ENCODE data around the gene ZNF692. TPM values are rescaled to one million over a fixed set of nuclear protein-coding genes. Genes with fewer than 3 reads are reported as not detected.

The ZNF692 gene
- total and polyA plus RNA-seq, 8 donors: 31.9 to 66.6 (median 57.3) TPM

DNA sequence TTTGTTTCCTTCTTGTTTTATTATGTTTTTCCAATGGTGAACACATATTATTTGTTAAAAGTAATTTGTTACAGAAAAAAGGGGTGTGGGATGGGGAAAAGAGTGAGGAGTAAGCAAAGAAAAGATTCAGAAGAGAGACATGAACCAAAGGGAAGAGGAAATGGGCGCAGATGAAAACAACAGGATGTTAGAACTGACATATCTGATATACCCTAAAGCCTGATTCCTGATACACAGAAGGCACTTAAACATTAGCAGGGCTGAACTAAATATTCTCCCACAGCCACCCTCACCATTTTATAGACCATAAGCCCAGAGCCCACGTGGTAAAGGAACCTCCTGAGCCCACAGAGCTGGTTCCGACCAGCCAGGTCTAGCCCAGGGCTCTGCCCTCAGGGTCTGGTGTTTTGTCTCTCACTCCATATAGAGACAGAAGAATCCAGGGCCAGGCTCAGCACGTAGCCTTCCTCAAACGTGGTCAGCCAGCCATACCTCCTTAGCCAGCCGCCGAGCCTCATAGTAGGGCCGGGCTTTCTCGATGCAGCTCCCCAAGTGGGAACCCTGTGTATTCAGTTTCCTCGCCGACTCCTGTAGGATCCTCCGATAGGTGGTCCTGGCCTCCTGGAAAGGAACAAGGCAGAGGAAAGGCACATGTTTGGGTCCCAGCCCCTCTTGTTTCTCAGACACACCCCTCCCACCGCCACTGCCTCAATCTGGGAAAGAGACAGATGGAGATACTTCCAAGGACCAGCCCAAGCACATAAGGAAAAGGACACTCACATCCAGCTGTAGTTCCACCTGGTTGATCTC lies 42.6 kb downstream of the ZNF692 start:
- DNase-seq: no peak
- peaks cover 0 to 61% of the 10 kb centered on the region in 2 donors for H3K4me1 ChIP-seq
- intact Hi-C loops (cut with DNase I): no loop called here
- no peaks in the 10 kb centered on the region for H3K9me3 ChIP-seq
- H3K27ac ChIP-seq: peak overlapping the region in 1 of 2 donors; percentile 82
- H3K27me3 ChIP-seq: no peaks in the 10 kb centered on the region
- peaks cover 0 to 79% of the 10 kb centered on the region in 2 donors for H3K36me3 ChIP-seq
- H3K4me3 ChIP-seq: no peak overlapping the region
- TF ChIP-seq CTCF (IDR thresholded peaks at IDR 0.05): no peak
- ATAC-seq: no peak

GRCh38 chr1:248815407-248816034 lies 43.4 kb downstream of the ZNF692 start:
- Histone ChIP-seq H3K4me3 (no peak overlapping the region), H3K36me3 (peaks cover 0 to 76% of the 10 kb centered on the region in 2 donors), H3K4me1 (peaks cover 0 to 61% of the 10 kb centered on the region in 2 donors), H3K27me3 (no peaks in the 10 kb centered on the region), H3K27ac (peak overlapping the region in 1 of 2 donors; percentile 82), H3K9me3 (no peaks in the 10 kb centered on the region)
- TF ChIP-seq CTCF (IDR thresholded peaks at IDR 0.05): no peak
- intact Hi-C loops (cut with DNase I): no loop called here
- ATAC-seq (no peak), DNase-seq (no peak)

GRCh38 chr1:248814351-248814750 lies 44.5 kb downstream of the ZNF692 start:
- Histone ChIP-seq H3K27ac (no peak overlapping the region), H3K36me3 (peaks cover 0 to 67% of the 10 kb centered on the region in 2 donors), H3K4me1 (peaks cover 0 to 57% of the 10 kb centered on the region in 2 donors), H3K4me3 (no peak overlapping the region), H3K27me3 (no peaks in the 10 kb centered on the region), H3K9me3 (no peaks in the 10 kb centered on the region)
- ATAC-seq (no peak), DNase-seq (no peak)
- intact Hi-C loops (cut with DNase I): no loop called here
- TF ChIP-seq CTCF (IDR thresholded peaks at IDR 0.05): no peak

DNA sequence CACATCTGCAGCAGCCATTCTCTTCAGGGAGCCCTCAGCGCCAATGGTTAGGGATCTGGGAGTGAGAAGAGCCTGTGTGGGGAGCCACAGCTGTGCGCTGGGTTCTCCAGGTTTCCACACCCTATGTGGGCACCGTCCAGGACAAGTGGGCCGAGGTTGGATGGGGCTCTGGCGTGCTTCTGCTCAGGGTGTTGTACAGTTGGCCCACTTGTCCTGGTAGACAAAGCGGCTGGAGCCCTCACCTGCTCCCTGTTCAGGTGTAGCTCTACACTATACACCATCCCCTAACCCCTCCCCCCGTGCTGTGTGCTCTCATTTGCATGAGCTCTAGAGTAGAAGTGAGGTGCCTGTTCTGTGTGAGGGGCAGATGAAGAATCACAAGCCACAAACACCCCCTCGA lies 45.3 kb downstream of the ZNF692 start:
- Histone ChIP-seq H3K36me3 (peaks cover 0 to 67% of the 10 kb centered on the region in 2 donors), H3K27ac (no peak overlapping the region), H3K9me3 (no peaks in the 10 kb centered on the region), H3K4me3 (no peak overlapping the region), H3K27me3 (no peaks in the 10 kb centered on the region), H3K4me1 (peaks cover 0 to 49% of the 10 kb centered on the region in 2 donors)
- intact Hi-C loops (cut with DNase I): no loop called here
- no peak for ATAC-seq
- no peak for DNase-seq
- no peak for TF ChIP-seq CTCF (IDR thresholded peaks at IDR 0.05)

DNA sequence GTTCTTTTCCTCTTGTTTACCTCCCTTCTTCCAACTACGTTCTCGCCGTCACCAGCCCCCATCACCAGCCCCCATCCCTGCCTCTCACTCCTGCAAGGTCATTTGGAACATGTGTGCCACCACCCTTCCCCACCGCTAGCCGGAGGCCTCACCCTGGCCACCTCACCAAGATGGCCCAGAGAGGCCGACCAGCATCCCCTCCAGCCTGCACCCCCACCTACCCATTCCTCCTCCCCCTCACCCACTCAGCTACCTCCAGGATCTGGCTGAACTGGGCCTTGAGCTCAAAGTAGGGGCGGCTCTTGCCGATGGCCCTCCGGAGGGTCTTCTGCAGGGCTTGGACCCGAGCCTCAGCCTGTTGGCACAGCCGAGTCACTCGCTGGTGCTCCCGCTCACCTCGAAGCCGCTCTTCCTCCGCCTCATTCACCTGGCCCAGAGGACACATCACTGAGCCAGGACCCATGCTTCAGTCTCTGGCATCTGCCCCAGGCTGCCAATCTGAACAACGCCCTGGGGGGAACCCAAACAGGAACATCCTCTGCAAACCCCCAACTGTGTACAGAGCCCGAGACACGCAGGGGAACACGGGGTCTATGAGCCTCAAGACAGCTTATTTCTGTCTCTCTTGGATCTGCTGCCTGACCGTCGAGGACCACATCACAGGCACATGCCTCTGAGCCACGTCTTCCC lies 46.0 kb downstream of the ZNF692 start:
- ATAC-seq (no peak), DNase-seq (no peak)
- Histone ChIP-seq H3K27ac (no peak overlapping the region), H3K4me3 (no peak overlapping the region), H3K27me3 (no peaks in the 10 kb centered on the region), H3K9me3 (no peaks in the 10 kb centered on the region), H3K4me1 (peaks cover 0 to 42% of the 10 kb centered on the region in 2 donors), H3K36me3 (peaks cover 0 to 67% of the 10 kb centered on the region in 2 donors)
- TF ChIP-seq CTCF (IDR thresholded peaks at IDR 0.05): no peak
- intact Hi-C loops (cut with DNase I): no loop called here

Data from left lung (tissue), 10 donors.